BE2C (cell line): Measurements from ENCODE around the gene TEDC2.

Experiments
- DNase-seq: peaks from one replicate; pipeline ENCODE4 v3.0.0-alpha.2; 2020
- H3K27me3 ChIP-seq: fragments of 250-450 bp; sonication (Bioruptor Pico); 2 replicates; pipeline ENCODE4 v1.5.1; 2020; ENCODE audit warnings: mild to moderate bottlenecking
- H3K36me3 ChIP-seq: fragments of 250-450 bp; sonication (Bioruptor Pico); 2 replicates; pipeline ENCODE4 v1.5.1; 2020; ENCODE audit warnings: mild to moderate bottlenecking
- H3K4me1 ChIP-seq: fragments of 250-450 bp; sonication (Bioruptor Pico); 2 replicates; pipeline ENCODE4 v1.5.1; 2020
- H3K4me3 ChIP-seq: 2 replicates; pipeline ENCODE4 v1.5.1; 2011; ENCODE audit warnings: low read depth, low read length
- H3K9me3 ChIP-seq: fragments of 250-450 bp; sonication (Bioruptor Pico); 2 replicates; pipeline ENCODE4 v1.5.1; 2020
- TF ChIP-seq, protein P1 (sequence below): IDR thresholded peaks from 2 replicates; pipeline ENCODE4 v1.5.1; 2012; ENCODE audit warnings: mild to moderate bottlenecking, low read depth, low read length

TEDC2 gene

DNA sequence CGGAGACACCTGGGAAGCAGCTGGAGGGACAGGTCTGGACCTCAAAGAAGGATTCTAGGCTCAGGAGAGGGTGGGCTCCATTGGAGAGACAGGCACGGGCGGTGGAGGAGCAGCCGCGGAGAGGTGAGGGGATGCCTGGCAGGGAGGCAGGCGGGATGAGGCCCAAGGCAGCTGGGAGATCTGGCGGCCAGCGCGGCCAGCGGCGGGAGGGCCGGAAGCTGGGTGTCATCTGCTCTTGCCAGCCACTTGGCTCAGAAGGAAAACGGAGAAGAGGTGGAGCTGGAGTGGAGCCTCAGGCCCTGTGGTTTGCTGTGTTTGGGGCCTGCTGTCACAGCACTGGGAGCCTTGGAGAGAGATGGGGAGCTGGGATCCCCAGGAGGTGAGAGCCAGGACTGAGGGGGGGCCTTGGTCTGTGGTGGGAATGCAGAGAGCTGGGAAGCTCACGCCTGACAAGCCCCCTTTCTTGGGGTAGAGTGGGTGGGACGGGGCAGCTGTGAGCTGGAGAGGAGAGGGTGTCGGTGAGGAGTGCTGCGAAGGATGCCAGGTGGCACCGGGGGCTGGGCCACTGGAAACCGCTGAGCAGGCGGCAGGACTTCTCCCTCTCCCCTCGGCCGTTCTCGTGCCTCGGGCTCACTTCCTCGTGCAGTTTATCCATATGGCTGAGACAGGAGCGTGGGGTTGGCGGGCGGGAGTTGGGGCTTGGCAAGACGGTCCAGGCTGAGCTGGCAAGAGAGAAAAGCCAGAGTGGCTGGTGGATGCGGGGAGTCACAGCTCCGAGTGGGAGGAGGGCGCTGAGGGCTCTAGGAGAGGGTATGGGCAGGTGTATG, 23.0 kb downstream of the TEDC2 start:
- peak overlapping the region; percentile 39 for H3K4me3 ChIP-seq
- H3K4me1 ChIP-seq, result peaks cover 33% of the 10 kb centered on the region
- H3K36me3 ChIP-seq, result peaks cover 8% of the 10 kb centered on the region
- no peaks in the 10 kb centered on the region for H3K9me3 ChIP-seq
- H3K27me3 ChIP-seq, result no peaks in the 10 kb centered on the region
- peak; percentile 83 for DNase-seq
- TF ChIP-seq, protein P1, sequence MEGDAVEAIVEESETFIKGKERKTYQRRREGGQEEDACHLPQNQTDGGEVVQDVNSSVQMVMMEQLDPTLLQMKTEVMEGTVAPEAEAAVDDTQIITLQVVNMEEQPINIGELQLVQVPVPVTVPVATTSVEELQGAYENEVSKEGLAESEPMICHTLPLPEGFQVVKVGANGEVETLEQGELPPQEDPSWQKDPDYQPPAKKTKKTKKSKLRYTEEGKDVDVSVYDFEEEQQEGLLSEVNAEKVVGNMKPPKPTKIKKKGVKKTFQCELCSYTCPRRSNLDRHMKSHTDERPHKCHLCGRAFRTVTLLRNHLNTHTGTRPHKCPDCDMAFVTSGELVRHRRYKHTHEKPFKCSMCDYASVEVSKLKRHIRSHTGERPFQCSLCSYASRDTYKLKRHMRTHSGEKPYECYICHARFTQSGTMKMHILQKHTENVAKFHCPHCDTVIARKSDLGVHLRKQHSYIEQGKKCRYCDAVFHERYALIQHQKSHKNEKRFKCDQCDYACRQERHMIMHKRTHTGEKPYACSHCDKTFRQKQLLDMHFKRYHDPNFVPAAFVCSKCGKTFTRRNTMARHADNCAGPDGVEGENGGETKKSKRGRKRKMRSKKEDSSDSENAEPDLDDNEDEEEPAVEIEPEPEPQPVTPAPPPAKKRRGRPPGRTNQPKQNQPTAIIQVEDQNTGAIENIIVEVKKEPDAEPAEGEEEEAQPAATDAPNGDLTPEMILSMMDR, result no peak

DNA sequence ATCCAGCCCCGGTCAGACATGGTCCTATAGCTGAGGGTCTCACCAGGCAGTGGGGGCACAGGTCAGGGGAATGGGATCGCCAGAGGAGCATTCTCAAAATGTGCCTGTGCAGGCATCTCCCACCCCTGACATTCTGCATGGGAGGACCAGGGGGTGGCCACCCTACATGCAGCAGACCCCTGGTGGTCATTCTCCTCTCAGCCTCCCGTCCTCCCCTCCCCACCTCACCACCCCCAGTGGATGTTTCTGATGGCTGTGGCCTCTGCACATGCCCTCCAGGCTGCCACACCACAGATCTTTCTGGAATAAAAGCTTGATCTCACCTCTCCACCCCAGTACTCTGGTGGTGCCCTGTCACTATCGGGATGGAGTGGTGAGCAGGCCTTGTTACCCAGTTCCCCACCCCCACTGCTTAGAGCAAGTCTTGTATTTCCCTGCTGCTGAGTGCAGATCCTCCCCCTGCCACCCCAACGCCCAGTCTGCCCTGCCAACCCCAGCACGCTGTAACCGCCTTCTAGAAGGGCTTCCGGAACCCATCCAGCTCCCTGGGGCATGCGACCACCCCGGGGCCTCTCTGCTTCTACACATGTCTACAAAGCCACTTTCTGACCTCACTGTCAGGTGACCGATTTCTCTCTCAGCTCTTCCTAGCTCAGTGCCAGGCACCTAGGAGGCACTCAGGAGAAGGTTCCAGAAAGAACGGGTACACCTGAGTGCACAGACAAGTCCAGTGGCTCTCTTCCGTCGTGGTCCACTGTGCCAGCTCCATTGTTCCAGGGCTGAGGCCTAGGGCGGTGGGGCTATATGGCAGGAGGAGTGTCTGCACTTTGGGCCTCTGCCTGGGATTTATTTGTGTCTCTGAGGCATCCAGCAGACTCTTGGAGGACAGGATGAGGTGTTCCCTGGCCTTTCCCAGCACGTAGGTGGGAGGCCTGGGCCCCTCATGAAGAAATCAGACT, 24.3 kb downstream of the TEDC2 start:
- peaks cover 35% of the 10 kb centered on the region for H3K4me1 ChIP-seq

DNA sequence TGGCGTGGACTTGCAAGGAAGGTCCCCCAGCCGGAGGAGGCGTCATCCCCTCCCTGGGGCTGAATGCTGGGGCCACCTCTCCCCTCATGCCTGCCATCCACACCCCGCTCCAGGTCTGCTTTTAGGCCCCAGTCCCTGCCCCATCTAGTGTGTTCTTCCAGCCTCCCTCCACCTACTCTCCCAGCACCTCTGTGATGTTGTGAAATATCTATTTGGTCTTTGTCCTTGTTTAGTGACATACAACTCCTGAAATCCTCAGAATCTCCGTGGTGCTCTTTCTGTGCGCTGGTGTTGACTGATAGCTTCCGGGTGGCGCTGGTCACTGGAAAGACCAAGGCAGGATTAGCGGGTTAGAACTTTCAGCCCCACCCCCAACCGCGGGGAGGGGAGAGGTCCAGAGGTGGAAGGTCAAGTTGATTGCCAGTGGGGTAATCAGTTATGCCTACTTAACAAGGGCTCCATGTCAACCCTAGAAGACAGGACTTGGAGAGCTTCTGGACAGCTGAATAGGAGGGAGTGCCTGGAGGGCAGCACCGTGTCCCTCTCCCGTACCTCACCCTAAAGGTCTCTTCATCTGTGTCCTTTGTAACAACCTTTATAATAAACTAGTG, 25.1 kb downstream of the TEDC2 start:
- H3K4me3 ChIP-seq, result no peak overlapping the region
- TF ChIP-seq, protein P1, result no peak
- no peaks in the 10 kb centered on the region for H3K27me3 ChIP-seq
- peaks cover 8% of the 10 kb centered on the region for H3K36me3 ChIP-seq
- DNase-seq, result no peak
- no peaks in the 10 kb centered on the region for H3K9me3 ChIP-seq
- peaks cover 35% of the 10 kb centered on the region for H3K4me1 ChIP-seq

More for the DNA sequence above, 24.3 kb downstream of the TEDC2 start:
- H3K27me3 ChIP-seq, result no peaks in the 10 kb centered on the region
- H3K9me3 ChIP-seq, result no peaks in the 10 kb centered on the region
- H3K4me3 ChIP-seq, result no peak overlapping the region
- no peak for DNase-seq
- H3K36me3 ChIP-seq, result peaks cover 8% of the 10 kb centered on the region
- TF ChIP-seq, protein P1, result no peak

DNA sequence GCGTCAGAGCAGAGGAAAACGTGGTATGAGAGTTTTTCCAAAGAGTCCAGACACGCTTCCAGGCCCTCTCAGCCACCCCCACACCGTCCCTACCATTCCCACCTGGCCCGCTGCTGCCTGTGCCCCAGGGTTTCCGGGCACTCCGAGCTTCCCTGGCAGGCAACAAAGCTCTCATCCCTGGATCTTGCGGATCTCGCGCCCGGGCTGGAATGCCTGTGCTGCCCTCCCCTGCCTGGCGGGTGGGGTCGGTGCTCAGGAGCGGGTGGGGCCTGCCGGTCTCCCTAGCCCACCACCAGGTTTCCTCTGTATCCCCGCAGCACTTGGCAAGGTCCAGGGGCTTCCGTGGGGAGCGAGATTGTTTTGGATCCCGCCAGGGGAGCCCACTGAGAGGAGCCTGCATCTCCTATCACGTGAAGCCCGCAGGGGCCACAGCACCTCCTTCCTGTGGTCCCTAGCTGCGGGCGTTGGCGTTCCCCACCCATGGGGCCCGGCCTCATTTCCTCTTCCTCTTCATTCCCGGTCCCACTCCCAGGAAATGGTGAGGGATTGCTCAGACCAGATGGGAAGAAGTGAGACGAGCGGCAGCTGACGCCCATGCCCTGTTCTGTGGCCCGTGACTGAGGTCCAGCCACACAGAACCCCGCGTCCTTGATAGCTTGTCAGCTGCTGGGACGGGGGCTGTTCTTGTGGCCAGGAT, 26.1 kb downstream of the TEDC2 start:
- H3K4me1 ChIP-seq, result peaks cover 35% of the 10 kb centered on the region

More for the DNA sequence above, 26.1 kb downstream of the TEDC2 start:
- no peak for DNase-seq
- Histone ChIP-seq H3K36me3 (peaks cover 10% of the 10 kb centered on the region), H3K4me3 (no peak overlapping the region), H3K27me3 (no peaks in the 10 kb centered on the region), H3K9me3 (no peaks in the 10 kb centered on the region)
- TF ChIP-seq, protein P1, result no peak
